ENCODE data around the gene DLEU7. TPM values are rescaled to one million over a fixed set of nuclear protein-coding genes. Genes with fewer than 3 reads are reported as not detected.
A peak's percentile ranks its signal among the peaks of the same experiment; 100 is the strongest.

DLEU7 gene
- total RNA-seq, 3 donors from 2014 or later: 0.15 to 0.66 (median 0.48) TPM

DNA sequence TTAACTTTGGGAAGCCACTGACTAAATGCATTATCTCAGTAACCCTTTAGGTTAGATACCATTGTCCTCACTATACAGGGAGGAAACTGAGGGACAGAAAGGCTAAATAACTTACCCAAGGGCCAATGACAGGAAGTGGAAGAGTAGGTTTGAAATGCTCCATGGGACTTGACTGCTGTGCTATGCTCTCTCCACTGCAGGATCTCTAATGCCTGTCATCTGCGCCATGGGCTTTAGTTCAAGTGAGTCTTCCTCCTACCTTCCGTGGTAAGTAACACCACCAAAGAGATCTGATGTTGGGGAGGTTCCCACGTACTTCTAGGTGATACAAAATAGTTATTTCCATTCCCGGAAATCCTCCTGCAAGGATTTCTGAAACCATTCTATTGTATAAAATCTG lies 3.7 kb downstream of the DLEU7 start:
- TF ChIP-seq, protein P1, sequence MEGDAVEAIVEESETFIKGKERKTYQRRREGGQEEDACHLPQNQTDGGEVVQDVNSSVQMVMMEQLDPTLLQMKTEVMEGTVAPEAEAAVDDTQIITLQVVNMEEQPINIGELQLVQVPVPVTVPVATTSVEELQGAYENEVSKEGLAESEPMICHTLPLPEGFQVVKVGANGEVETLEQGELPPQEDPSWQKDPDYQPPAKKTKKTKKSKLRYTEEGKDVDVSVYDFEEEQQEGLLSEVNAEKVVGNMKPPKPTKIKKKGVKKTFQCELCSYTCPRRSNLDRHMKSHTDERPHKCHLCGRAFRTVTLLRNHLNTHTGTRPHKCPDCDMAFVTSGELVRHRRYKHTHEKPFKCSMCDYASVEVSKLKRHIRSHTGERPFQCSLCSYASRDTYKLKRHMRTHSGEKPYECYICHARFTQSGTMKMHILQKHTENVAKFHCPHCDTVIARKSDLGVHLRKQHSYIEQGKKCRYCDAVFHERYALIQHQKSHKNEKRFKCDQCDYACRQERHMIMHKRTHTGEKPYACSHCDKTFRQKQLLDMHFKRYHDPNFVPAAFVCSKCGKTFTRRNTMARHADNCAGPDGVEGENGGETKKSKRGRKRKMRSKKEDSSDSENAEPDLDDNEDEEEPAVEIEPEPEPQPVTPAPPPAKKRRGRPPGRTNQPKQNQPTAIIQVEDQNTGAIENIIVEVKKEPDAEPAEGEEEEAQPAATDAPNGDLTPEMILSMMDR (IDR thresholded peaks at IDR 0.05): no peak
- TF ChIP-seq POLR2AphosphoS5 (IDR thresholded peaks at IDR 0.05): no peak
- TF ChIP-seq POLR2A (IDR thresholded peaks at IDR 0.05): no peak
- intact Hi-C loops (cut with DNase I; ENCODE audit: low total_unique reads): no loop called here
- peaks cover 0 to 14% of the 10 kb centered on the region in 2 donors for H3K27me3 ChIP-seq
- H3K9me3 ChIP-seq: no peaks in the 10 kb centered on the region
- no peak for DNase-seq (ENCODE audit: low spot score in 2 of 2)
- H3K27ac ChIP-seq: no peak overlapping the region
- H3K36me3 ChIP-seq: no peaks in the 10 kb centered on the region
- no peaks in the 10 kb centered on the region for H3K4me1 ChIP-seq
- no peak overlapping the region for H3K4me3 ChIP-seq

DNA sequence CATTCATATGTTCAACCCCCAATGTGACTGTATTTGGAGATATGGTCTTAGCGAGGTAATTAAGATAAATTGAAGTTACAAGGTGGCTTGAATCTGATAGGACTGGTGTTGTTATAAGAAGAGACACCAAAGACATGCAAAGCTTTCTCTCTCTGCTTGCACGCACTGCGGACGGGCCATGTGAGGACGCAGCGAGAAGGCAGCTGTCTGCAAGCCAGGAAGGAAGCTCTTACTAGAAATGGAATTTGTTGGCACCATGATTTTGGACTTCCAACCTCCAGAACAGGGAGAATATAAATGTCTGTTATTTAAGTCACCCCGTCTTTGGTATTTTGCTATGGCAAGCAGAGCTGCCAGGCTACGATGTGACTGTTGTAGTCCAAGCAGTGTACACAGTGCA lies 4.8 kb downstream of the DLEU7 start:
- Histone ChIP-seq H3K4me3 (no peak overlapping the region), H3K36me3 (no peaks in the 10 kb centered on the region), H3K27me3 (peaks cover 0 to 14% of the 10 kb centered on the region in 2 donors), H3K4me1 (no peaks in the 10 kb centered on the region), H3K9me3 (no peaks in the 10 kb centered on the region), H3K27ac (no peak overlapping the region)
- no peak for DNase-seq (ENCODE audit: low spot score in 2 of 2)
- intact Hi-C loops (cut with DNase I; ENCODE audit: low total_unique reads): no loop called here
- TF ChIP-seq, protein P1 (IDR thresholded peaks at IDR 0.05): no peak
- TF ChIP-seq POLR2AphosphoS5 (IDR thresholded peaks at IDR 0.05): no peak

DNA sequence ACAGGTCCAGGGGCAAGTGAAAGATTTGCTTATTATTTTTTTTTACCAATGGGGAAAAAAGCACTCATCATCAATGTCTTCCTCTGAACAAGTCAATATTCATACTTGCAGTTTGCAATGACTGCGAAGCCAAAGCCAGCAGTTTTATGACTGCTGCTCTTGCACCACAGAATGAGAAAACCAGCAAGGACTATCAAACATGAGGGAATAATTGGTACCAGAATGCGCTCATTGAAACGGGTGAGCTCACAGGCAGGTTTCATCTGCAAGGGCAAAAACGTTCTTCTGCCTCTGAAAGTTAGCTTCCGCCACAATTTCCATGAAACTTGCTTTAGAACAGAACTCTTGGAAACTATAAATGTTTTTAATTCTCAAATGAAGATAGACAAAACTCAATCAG lies 5.5 kb downstream of the DLEU7 start:
- no peaks in the 10 kb centered on the region for H3K9me3 ChIP-seq
- H3K27me3 ChIP-seq: peaks cover 0 to 9% of the 10 kb centered on the region in 2 donors
- no peak overlapping the region for H3K27ac ChIP-seq
- H3K4me3 ChIP-seq: no peak overlapping the region
- intact Hi-C loops (cut with DNase I; ENCODE audit: low total_unique reads): no loop called here
- TF ChIP-seq, protein P1 (IDR thresholded peaks at IDR 0.05): no peak
- no peak for TF ChIP-seq POLR2AphosphoS5 (IDR thresholded peaks at IDR 0.05)
- TF ChIP-seq POLR2A (IDR thresholded peaks at IDR 0.05): no peak
- H3K4me1 ChIP-seq: no peaks in the 10 kb centered on the region
- no peaks in the 10 kb centered on the region for H3K36me3 ChIP-seq
- no peak for DNase-seq (ENCODE audit: low spot score in 2 of 2)

DNA sequence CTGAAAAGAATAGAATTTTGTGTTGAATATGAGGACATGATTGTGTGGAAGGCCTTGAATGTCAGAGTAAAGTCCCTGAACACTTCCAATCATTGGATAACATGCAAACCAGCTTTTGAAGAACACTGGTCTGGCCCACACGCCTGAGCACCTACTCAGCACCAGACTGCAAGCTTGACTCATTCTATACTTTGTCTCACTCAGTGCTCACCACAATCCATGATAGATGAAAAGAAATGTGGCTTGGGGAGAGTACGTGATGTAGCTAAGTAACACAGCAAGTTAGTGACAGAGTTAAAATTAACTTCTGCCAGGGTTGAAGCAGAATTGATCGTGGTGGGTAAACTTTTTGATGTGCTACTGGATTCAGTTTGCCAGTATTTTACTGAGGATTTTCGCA lies 12.0 kb downstream of the DLEU7 start:
- Histone ChIP-seq H3K9me3 (no peaks in the 10 kb centered on the region), H3K27me3 (no peaks in the 10 kb centered on the region), H3K4me3 (no peak overlapping the region), H3K4me1 (no peaks in the 10 kb centered on the region), H3K27ac (no peak overlapping the region), H3K36me3 (no peaks in the 10 kb centered on the region)
- intact Hi-C loops (cut with DNase I; ENCODE audit: low total_unique reads): no loop called here
- no peak for DNase-seq (ENCODE audit: low spot score in 2 of 2)
- TF ChIP-seq POLR2A (IDR thresholded peaks at IDR 0.05) (no peak), POLR2AphosphoS5 (IDR thresholded peaks at IDR 0.05) (no peak)
- TF ChIP-seq, protein P1 (IDR thresholded peaks at IDR 0.05): no peak

DNA sequence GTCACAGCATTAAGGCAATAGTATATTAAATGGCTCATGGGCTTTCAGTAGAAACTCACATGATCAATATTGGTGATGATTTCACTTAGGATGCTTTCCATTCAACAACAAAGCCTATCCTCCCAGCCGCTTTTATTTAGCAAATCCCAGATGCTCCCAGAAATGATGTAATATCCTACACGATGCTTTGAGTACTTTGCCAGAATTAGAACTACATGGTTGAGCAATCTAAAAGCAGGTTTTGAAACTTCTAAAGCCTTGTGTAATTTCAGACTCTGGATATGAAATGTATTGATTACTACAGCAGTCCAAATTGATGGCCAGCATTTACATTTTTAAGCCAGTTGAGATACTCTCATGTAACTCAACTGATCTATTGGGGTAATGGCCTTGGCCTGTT lies 13.6 kb downstream of the DLEU7 start:
- Histone ChIP-seq H3K4me1 (no peaks in the 10 kb centered on the region), H3K36me3 (no peaks in the 10 kb centered on the region), H3K4me3 (no peak overlapping the region), H3K27me3 (no peaks in the 10 kb centered on the region), H3K27ac (no peak overlapping the region), H3K9me3 (no peaks in the 10 kb centered on the region)
- TF ChIP-seq POLR2AphosphoS5 (IDR thresholded peaks at IDR 0.05) (peak in 1 of 3 donors; percentile 20), POLR2A (IDR thresholded peaks at IDR 0.05) (no peak)
- no peak for DNase-seq (ENCODE audit: low spot score in 2 of 2)
- intact Hi-C loops (cut with DNase I; ENCODE audit: low total_unique reads): no loop called here

DNA sequence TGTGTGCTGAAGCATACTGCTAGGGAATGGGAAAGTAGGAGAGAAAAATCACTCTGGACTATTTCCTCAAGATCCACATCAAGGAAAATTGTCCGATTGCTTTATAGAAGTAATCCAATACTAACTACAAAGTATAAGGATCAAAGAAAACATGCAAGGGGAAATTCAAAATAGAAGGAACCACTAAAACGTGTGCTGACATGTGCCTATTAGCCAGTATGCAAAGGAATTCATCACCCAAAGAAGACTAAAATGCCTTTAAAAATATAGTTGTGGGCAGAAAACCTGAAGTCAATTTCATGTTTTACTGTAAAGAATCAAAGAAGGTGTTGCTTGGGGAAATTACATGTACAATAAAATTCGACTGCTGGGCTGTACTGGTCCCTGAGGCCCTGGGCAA lies 14.3 kb downstream of the DLEU7 start:
- TF ChIP-seq POLR2AphosphoS5 (IDR thresholded peaks at IDR 0.05) (no peak), POLR2A (IDR thresholded peaks at IDR 0.05) (no peak)
- TF ChIP-seq, protein P1 (IDR thresholded peaks at IDR 0.05): no peak
- DNase-seq (ENCODE audit: low spot score in 2 of 2): no peak
- Histone ChIP-seq H3K27me3 (no peaks in the 10 kb centered on the region), H3K36me3 (no peaks in the 10 kb centered on the region), H3K27ac (no peak overlapping the region), H3K9me3 (no peaks in the 10 kb centered on the region), H3K4me1 (no peaks in the 10 kb centered on the region), H3K4me3 (no peak overlapping the region)
- intact Hi-C loops (cut with DNase I; ENCODE audit: low total_unique reads): no loop called here
